CD4-positive, alpha-beta T cell treated with Interferon gamma for 1 hour (primary cell): ENCODE measurements around the gene CDKL1.
A peak's percentile ranks its signal among the peaks of the same experiment; 100 is the strongest.

Experiments used
- DNase-seq: peaks from one replicate; pipeline ENCODE4 v3.0.0-alpha.2; 2020

The CDKL1 gene

GRCh38 chr14:50355692-50356091 is 41.0 kb downstream of the CDKL1 start:
- DNase-seq = no peak

- DNase-seq = no peak
Measured at GRCh38 chr14:50354527-50354926, 42.2 kb downstream of the CDKL1 start.

- DNase-seq = no peak
Measured at GRCh38 chr14:50353126-50353525, 43.6 kb downstream of the CDKL1 start.

GRCh38 chr14:50352584-50352983 is 44.1 kb downstream of the CDKL1 start:
- no peak for DNase-seq

- no peak for DNase-seq
Measured at GRCh38 chr14:50350975-50351374, 45.7 kb downstream of the CDKL1 start.

GRCh38 chr14:50348933-50349332 is 47.7 kb downstream of the CDKL1 start:
- DNase-seq = no peak

GRCh38 chr14:50347521-50347920 is 49.2 kb downstream of the CDKL1 start:
- DNase-seq = no peak

GRCh38 chr14:50345846-50346422 is 50.7 kb downstream of the CDKL1 start:
- no peak for DNase-seq

GRCh38 chr14:50344876-50345563 is 51.7 kb downstream of the CDKL1 start:
- DNase-seq = no peak

- no peak for DNase-seq
Measured at GRCh38 chr14:50344116-50344775, 52.4 kb downstream of the CDKL1 start.

GRCh38 chr14:50343434-50343833 is 53.2 kb downstream of the CDKL1 start:
- DNase-seq = no peak

GRCh38 chr14:50342221-50343078 is 54.2 kb downstream of the CDKL1 start:
- peak; percentile 54 for DNase-seq

- no peak for DNase-seq
Measured at GRCh38 chr14:50340963-50341362, 55.7 kb downstream of the CDKL1 start.

- no peak for DNase-seq
Measured at GRCh38 chr14:50340045-50340444, 56.6 kb downstream of the CDKL1 start.

GRCh38 chr14:50339178-50339804 is 57.4 kb downstream of the CDKL1 start:
- DNase-seq = no peak

GRCh38 chr14:50338587-50338986 is 58.1 kb downstream of the CDKL1 start:
- DNase-seq = no peak

GRCh38 chr14:50335989-50336824 is 60.5 kb downstream of the CDKL1 start:
- no peak for DNase-seq

- DNase-seq = no peak
Measured at GRCh38 chr14:50335389-50335788, 61.3 kb downstream of the CDKL1 start.

GRCh38 chr14:50334211-50334610 is 62.5 kb downstream of the CDKL1 start:
- no peak for DNase-seq

GRCh38 chr14:50333014-50333509 is 63.6 kb downstream of the CDKL1 start:
- DNase-seq = no peak

GRCh38 chr14:50331596-50331995 is 65.1 kb downstream of the CDKL1 start:
- DNase-seq = no peak
